Endothelial cell of umbilical vein (primary cell): ENCODE results near the gene HOXA2. TPM values are rescaled to one million over a fixed set of nuclear protein-coding genes. Genes with fewer than 3 reads are reported as not detected.

Source experiments
- BruUV-seq: library from RNA; stranded (reverse); fragments of 400-500 nt; replicated peaks from 2 replicates; lab custom pipeline; 2021; lab: Mats Ljungman, UMichigan
- CTCF ChIA-PET: fragments of 300-600, 350-600 bp; sonication (Branson Sonifier 250); formaldehyde crosslinking; loops from one replicate; lab custom pipeline; 2021; ENCODE audit warnings: antibody characterized with exemption, inconsistent platforms; lab: Charles Lee
- POLR2A ChIA-PET: fragments of 300-600, 350-600 bp; sonication (Branson Sonifier 250); formaldehyde crosslinking; loops from one replicate; lab custom pipeline; 2021; ENCODE audit warnings: antibody characterized with exemption, inconsistent platforms; lab: Charles Lee
- DNase-seq: peaks from one replicate; pipeline ENCODE4 v3.0.0-alpha.2; 2011; ENCODE audit warnings: low read depth, low spot score
- FAIRE-seq: peaks from 2 replicates; lab custom pipeline; 2011; peaks lifted over from hg19 to GRCh38; lab: Jason Lieb, UNC
- H2AFZ ChIP-seq: 2 replicates; pipeline ENCODE4 v1.6.0; 2012; ENCODE audit warnings: low read depth, low read length, control low read depth, inconsistent platforms
- H3K27ac ChIP-seq: 2 replicates; pipeline ENCODE4 v1.5.1; 2011; ENCODE audit warnings: low read depth, mild to moderate bottlenecking, control low read depth, low read length, moderate library complexity; ENCODE audit not compliant: insufficient read depth
- H3K27me3 ChIP-seq, 2 experiments: 2 replicates each; pipeline versions ENCODE4 v1.6.0 to v1.6.1; 2011; ENCODE audit warnings: low read length in 2 of 2, mixed read lengths in 1 of 2; ENCODE audit not compliant: control insufficient read depth in 2 of 2, insufficient read depth in 2 of 2
- H3K36me3 ChIP-seq, 2 experiments: 2 replicates in 1 of 2; 3 replicates in 1 of 2; pipeline ENCODE4 v1.5.1; 2011; ENCODE audit warnings: low read length in 2 of 2, mild to moderate bottlenecking in 1 of 2, moderate library complexity in 1 of 2; ENCODE audit not compliant: control insufficient read depth in 2 of 2, insufficient read depth in 2 of 2; ENCODE audit errors: extremely low read depth in 1 of 2
- H3K4me1 ChIP-seq: 3 replicates; pipeline ENCODE4 v1.5.1; 2011; ENCODE audit warnings: mild to moderate bottlenecking, low read length; ENCODE audit not compliant: control insufficient read depth, insufficient read depth; ENCODE audit errors: extremely low read depth
- H3K4me2 ChIP-seq: 2 replicates; pipeline ENCODE4 v1.6.1; 2011; ENCODE audit warnings: low read length, control low read depth, mixed read lengths; ENCODE audit not compliant: insufficient read depth
- H3K4me3 ChIP-seq, 3 experiments: fragments of 200-600 bp in 1 of 3; sonication (generic), shearing (Covaris generic) in 1 of 3; replicated peaks in 1 of 3; 2 replicates each; pipeline ENCODE4 v1.5.1; 2011 to 2016; ENCODE audit warnings: control low read depth in 3 of 3, low read length in 3 of 3, mild to moderate bottlenecking in 2 of 3, inconsistent platforms in 1 of 3, low read depth in 1 of 3, moderate library complexity in 1 of 3; ENCODE audit not compliant: insufficient read depth in 1 of 3
- H3K79me2 ChIP-seq: 2 replicates; pipeline ENCODE4 v1.6.0; 2012; ENCODE audit warnings: low read length, inconsistent platforms; ENCODE audit not compliant: control insufficient read depth, insufficient read depth
- H3K9ac ChIP-seq: replicated peaks from 2 replicates; pipeline ENCODE3; 2011; ENCODE audit warnings: low read length, control low read depth; ENCODE audit not compliant: insufficient read depth; ENCODE audit errors: extremely low read depth
- H3K9me1 ChIP-seq: replicated peaks from 3 replicates; pipeline ENCODE4 v1.6.0; 2011; ENCODE audit warnings: mild to moderate bottlenecking, low read length; ENCODE audit not compliant: control insufficient read depth, insufficient read depth; ENCODE audit errors: extremely low read depth
- H3K9me3 ChIP-seq: replicated peaks from 2 replicates; pipeline ENCODE4 v1.5.1; 2012; ENCODE audit warnings: low read length, inconsistent platforms; ENCODE audit not compliant: control insufficient read depth, insufficient read depth
- H4K20me1 ChIP-seq: replicated peaks from 2 replicates; pipeline ENCODE3; 2011; ENCODE audit warnings: mild to moderate bottlenecking, low read length; ENCODE audit not compliant: control insufficient read depth, insufficient read depth; ENCODE audit errors: extremely low read depth
- EZH2 ChIP-seq: IDR thresholded peaks from 2 replicates; pipeline ENCODE4 v1.6.1; 2012; ENCODE audit warnings: borderline replicate concordance, low read depth, mild to moderate bottlenecking, moderate library complexity, low read length, inconsistent platforms; ENCODE audit not compliant: severe bottlenecking
- FOS ChIP-seq: IDR thresholded peaks from 2 replicates; pipeline ENCODE4 v1.6.1; 2011; ENCODE audit warnings: mild to moderate bottlenecking, low read length, moderate library complexity, borderline replicate concordance; ENCODE audit not compliant: insufficient read depth
- GATA2 ChIP-seq: IDR thresholded peaks from 2 replicates; pipeline ENCODE4 v1.7.0; 2011; ENCODE audit warnings: low read depth, mild to moderate bottlenecking, moderate library complexity, mixed read lengths, low read length; ENCODE audit not compliant: insufficient read length, insufficient read depth
- JUN ChIP-seq: IDR thresholded peaks from 2 replicates; pipeline ENCODE4 v1.6.1; 2011; ENCODE audit warnings: borderline replicate concordance, low read depth; ENCODE audit not compliant: insufficient read length, insufficient read depth
- MYC ChIP-seq: IDR thresholded peaks from one replicate; pipeline ENCODE4 v1.6.1; 2011; ENCODE audit warnings: mild to moderate bottlenecking, low read depth, low read length
- POLR2A ChIP-seq: IDR thresholded peaks from 2 replicates; pipeline ENCODE4 v1.6.1; 2012; ENCODE audit warnings: low read depth, mild to moderate bottlenecking, control low read depth, low read length
- POLR2AphosphoS5 ChIP-seq: IDR thresholded peaks from 2 replicates; pipeline ENCODE4 v1.6.1; 2012; ENCODE audit warnings: low read depth, mild to moderate bottlenecking, control low read depth, low read length, moderate library complexity; ENCODE audit not compliant: insufficient read depth
- dilution Hi-C: fragments of 300-500 bp; cut with MboI; formaldehyde crosslinking; loops from one replicate; pipeline ENCODE4 v1.15.0; 2019; ENCODE audit warnings: low sequenced_read_pairs; ENCODE audit not compliant: extremely low pct_ligation_motif_present
- intact Hi-C: fragments of 100-400 bp; cut with micrococcal nuclease; formaldehyde crosslinking; loops from one replicate; pipeline ENCODE4 v1.10.0; 2022
- polyA plus RNA-seq, 4 experiments: library from polyadenylated mRNA; depleted of rRNA in 3 of 4; stranded (reverse) in 3 of 4; unstranded in 1 of 4; fragments of >200 nt; gene quantifications; 2 replicates each; pipeline versions ENCODE4 v1.2.1 to v1.2.3, GENCODE V29; 2011 to 2012; ENCODE audit warnings: missing spikeins in 1 of 4
- small RNA-seq: library from RNA; depleted of rRNA; stranded (forward); fragments of <200 nt; gene quantifications from one replicate; pipeline ENCODE3, GENCODE V24; 2012; ENCODE audit warnings: low replicate concordance, low read depth; ENCODE audit not compliant: insufficient read depth, insufficient read length
- total RNA-seq: library from RNA; stranded (reverse); gene quantifications from 2 replicates; pipeline ENCODE4 v1.2.3, GENCODE V29; 2021
- TF ChIP-seq, protein P1 (sequence below), 2 donors: IDR thresholded peaks; 1 replicate in 1 of 2; 2 replicates in 1 of 2; pipeline ENCODE4 v1.5.1; 2011; ENCODE audit warnings: low read length in 2 of 2, mild to moderate bottlenecking in 2 of 2, moderate library complexity in 2 of 2, control low read depth in 1 of 2, inconsistent platforms in 1 of 2, low read depth in 1 of 2; ENCODE audit not compliant: insufficient read depth in 1 of 2; ENCODE audit errors: extremely low read depth in 1 of 2
- TF ChIP-seq, protein P2 (sequence below): IDR thresholded peaks from 2 replicates; pipeline ENCODE4 v1.6.1; 2011; ENCODE audit not compliant: insufficient read depth, insufficient read length

The HOXA2 gene
- total and polyA plus RNA-seq, 2 donors (not counting 3 experiments of a cell fraction or from before 2014, with no cell fraction given): 1.6 to 2.3 TPM

DNA sequence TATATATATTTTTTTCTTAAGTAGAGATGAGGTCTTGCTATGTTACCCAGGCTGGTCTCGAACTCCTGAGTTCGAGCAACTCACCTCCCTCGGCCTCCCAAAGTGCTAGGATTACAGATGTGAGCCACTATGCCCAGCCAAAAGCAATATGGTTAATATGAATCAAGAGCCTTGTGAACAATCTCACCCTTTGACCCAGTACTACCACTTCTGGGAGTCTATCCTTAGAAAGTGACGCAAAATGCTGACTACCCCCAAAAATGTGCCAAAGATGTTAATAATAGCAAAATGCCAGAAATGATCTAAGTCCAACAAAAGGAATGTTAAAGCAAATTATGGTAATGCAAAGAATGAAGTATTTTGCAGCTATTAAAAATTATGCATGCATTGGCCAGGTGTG, 51.0 kb downstream of the HOXA2 start:
- BruUV-seq: no TSS peak
- no peaks in the 10 kb centered on the region for H3K27me3 ChIP-seq
- no peaks in the 10 kb centered on the region for H3K79me2 ChIP-seq
- H2AFZ ChIP-seq: no peak overlapping the region
- no peak overlapping the region for H3K4me2 ChIP-seq
- intact Hi-C loops: no loop called here
- TF ChIP-seq, protein P1, sequence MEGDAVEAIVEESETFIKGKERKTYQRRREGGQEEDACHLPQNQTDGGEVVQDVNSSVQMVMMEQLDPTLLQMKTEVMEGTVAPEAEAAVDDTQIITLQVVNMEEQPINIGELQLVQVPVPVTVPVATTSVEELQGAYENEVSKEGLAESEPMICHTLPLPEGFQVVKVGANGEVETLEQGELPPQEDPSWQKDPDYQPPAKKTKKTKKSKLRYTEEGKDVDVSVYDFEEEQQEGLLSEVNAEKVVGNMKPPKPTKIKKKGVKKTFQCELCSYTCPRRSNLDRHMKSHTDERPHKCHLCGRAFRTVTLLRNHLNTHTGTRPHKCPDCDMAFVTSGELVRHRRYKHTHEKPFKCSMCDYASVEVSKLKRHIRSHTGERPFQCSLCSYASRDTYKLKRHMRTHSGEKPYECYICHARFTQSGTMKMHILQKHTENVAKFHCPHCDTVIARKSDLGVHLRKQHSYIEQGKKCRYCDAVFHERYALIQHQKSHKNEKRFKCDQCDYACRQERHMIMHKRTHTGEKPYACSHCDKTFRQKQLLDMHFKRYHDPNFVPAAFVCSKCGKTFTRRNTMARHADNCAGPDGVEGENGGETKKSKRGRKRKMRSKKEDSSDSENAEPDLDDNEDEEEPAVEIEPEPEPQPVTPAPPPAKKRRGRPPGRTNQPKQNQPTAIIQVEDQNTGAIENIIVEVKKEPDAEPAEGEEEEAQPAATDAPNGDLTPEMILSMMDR (IDR thresholded peaks at IDR 0.05; ENCODE audit: extremely low read depth in 1 of 2, insufficient read depth in 1 of 2, low read depth in 1 of 2, low read length in 2 of 2): no peak
- TF ChIP-seq POLR2AphosphoS5: no peak
- TF ChIP-seq FOS: no peak
- no peak for TF ChIP-seq EZH2
- no peak for TF ChIP-seq MYC
- no peak for TF ChIP-seq JUN
- TF ChIP-seq GATA2: no peak
- TF ChIP-seq POLR2A: no peak
- TF ChIP-seq, protein P2, sequence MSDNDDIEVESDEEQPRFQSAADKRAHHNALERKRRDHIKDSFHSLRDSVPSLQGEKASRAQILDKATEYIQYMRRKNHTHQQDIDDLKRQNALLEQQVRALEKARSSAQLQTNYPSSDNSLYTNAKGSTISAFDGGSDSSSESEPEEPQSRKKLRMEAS: no peak
- no peaks in the 10 kb centered on the region for H3K9me3 ChIP-seq
- no peaks in the 10 kb centered on the region for H3K36me3 ChIP-seq
- H3K9me1 ChIP-seq: no peaks in the 10 kb centered on the region
- dilution Hi-C loops: no loop called here
- H3K9ac ChIP-seq: no peak overlapping the region
- no peaks in the 10 kb centered on the region for H4K20me1 ChIP-seq
- no peak overlapping the region for H3K27ac ChIP-seq
- no peak overlapping the region for H3K4me3 ChIP-seq
- peaks cover 8% of the 10 kb centered on the region for H3K4me1 ChIP-seq
- ChIA-PET POLR2A (no interaction called here), CTCF (no interaction called here)
- DNase-seq (no peak), FAIRE-seq (no peak)

Small RNA genes lying within 50 kb of the gene (small RNA-seq; reads per million reads assigned to genes)
- gene AC004080.5: not detected
- not detected for gene RF01977

Other genes starting within 250 kb of the HOXA2 start
- gene SKAP2, start 238.1 kb downstream of the HOXA2 start, total RNA-seq: 27.6 and 30.5 TPM in 2 replicates
- 2.8 and 4.0 TPM in 2 replicates for gene SKAP2, start 238.1 kb downstream of the HOXA2 start, polyA plus RNA-seq
- gene HOXA1, start 6.7 kb downstream of the HOXA2 start, total RNA-seq: 1.5 and 2.4 TPM in 2 replicates
- 1.2 and 1.5 TPM in 2 replicates for gene HOXA1, start 6.7 kb downstream of the HOXA2 start, polyA plus RNA-seq
- 7.5 and 8.1 TPM in 2 replicates for gene HOXA4, start 28.1 kb upstream of the HOXA2 start, total RNA-seq
- gene HOXA4, start 28.1 kb upstream of the HOXA2 start, polyA plus RNA-seq: 4.9 and 5.8 TPM in 2 replicates
- gene HOXA5, start 41.0 kb upstream of the HOXA2 start, total RNA-seq: 18.8 and 21.4 TPM in 2 replicates
- 18.6 and 22.1 TPM in 2 replicates for gene HOXA5, start 41.0 kb upstream of the HOXA2 start, polyA plus RNA-seq
- 17.9 and 20.7 TPM in 2 replicates for gene HOXA6, start 45.1 kb upstream of the HOXA2 start, total RNA-seq
- gene HOXA6, start 45.1 kb upstream of the HOXA2 start, polyA plus RNA-seq: 7.8 and 10.0 TPM in 2 replicates
- gene HOXA3, start 49.9 kb upstream of the HOXA2 start, total RNA-seq: 12.0 and 14.0 TPM in 2 replicates
- gene HOXA3, start 49.9 kb upstream of the HOXA2 start, polyA plus RNA-seq: 4.2 and 4.7 TPM in 2 replicates
- gene HOXA7, start 54.0 kb upstream of the HOXA2 start, total RNA-seq: 15.6 and 18.5 TPM in 2 replicates
- 16.9 and 18.1 TPM in 2 replicates for gene HOXA7, start 54.0 kb upstream of the HOXA2 start, polyA plus RNA-seq
- gene HOXA9, start 62.9 kb upstream of the HOXA2 start, total RNA-seq: 61.6 and 62.9 TPM in 2 replicates
- 47.2 and 84.1 TPM in 2 replicates for gene HOXA9, start 62.9 kb upstream of the HOXA2 start, polyA plus RNA-seq
- 24.4 and 27.6 TPM in 2 replicates for gene HOXA10, start 71.6 kb upstream of the HOXA2 start, total RNA-seq
- 23.7 and 30.3 TPM in 2 replicates for gene HOXA10, start 71.6 kb upstream of the HOXA2 start, polyA plus RNA-seq
- gene HOXA11, start 82.5 kb upstream of the HOXA2 start, total RNA-seq: 15.2 and 16.7 TPM in 2 replicates
- gene HOXA11, start 82.5 kb upstream of the HOXA2 start, polyA plus RNA-seq: 10.4 and 10.8 TPM in 2 replicates
- gene HOXA13, start 97.4 kb upstream of the HOXA2 start, total RNA-seq: 0.09 and 0.22 TPM in 2 replicates
- gene HOXA13, start 97.4 kb upstream of the HOXA2 start, polyA plus RNA-seq: 0.02 TPM in 1 of 2 replicates, not detected in the other
- gene EVX1, start 140.1 kb upstream of the HOXA2 start, total RNA-seq: not detected in 2 replicates
- gene EVX1, start 140.1 kb upstream of the HOXA2 start, polyA plus RNA-seq: not detected in 2 replicates